Stimulated activated naive CD4-positive, alpha-beta T cell treated with Interleukin-2 at 50 U/mL for 16 hours (primary cell): Measurements from ENCODE around the gene CCDC39.

ENCODE experiments used
- DNase-seq: peaks from one replicate; lab custom pipeline; 2025; lab: John Stamatoyannopoulos, UW

Gene CCDC39

DNA sequence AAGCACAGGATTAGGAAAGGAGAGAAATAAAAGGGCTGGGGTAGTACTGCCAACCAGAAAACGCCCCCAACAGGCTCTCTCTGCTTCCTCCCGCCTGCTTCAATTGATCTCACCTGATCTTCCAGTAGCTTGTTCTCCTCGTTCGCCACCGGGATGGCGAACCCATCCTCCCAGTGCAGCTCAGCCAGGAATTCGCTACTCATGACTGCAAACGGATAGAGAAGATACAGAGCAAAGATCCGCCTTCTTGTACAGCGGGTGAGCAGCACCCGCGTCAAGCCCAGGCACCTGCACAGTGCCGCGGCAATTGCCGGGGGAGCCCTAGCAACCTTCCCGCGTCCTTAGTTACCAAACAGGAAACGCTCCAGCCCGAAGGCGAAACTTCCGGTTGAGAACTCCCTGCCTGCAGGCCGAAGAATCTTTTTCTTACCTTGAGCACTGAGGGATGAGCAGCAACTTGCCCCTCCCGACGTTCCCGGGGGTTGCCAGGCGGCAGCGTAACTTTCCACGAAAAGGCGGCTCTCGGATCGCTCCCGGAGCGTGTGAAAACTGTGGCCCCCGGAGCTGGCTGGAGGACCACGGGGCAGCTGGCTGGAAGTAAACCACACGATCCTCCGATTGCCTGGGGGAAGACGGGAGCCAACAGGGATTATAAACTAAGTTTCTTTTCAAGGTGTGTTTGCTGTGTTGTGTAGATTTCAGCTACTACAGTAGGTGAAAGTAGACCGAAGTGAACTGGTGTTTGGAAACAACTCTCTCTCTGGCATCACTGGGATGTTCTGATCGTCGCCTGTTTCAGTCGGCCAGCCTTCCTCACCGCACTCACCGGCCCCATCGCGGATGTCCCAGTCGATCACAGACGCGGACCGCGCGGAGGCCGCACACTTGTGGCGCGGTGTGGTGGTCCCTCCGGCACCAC is at the start of gene CCDC39:
CCDC39 (minus strand) TSS at position 312 of the 919 bp plus-strand sequence; CDS start at position 203, 109 bp downstream.
- DNase-seq: peak; percentile 31

DNA sequence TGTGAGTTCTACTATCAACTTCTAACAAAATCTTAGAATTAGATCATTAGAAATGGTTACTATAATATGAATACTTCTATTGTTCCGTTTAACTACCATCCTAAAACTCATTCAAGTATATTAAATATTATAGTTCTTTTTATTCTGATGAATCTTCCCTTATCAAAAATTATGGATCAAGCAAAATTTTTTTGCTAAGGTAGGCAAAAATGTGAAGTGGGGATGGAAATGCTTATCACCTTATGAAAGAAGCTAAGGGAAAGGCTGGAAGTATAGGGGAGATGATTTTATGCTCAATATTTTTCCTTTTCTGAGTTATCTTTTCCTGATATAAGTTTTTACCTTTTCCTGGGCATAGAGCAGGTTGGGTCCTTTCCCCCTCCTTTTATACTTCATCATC is 40.7 kb upstream of the CCDC39 start:
- DNase-seq: no peak

DNA sequence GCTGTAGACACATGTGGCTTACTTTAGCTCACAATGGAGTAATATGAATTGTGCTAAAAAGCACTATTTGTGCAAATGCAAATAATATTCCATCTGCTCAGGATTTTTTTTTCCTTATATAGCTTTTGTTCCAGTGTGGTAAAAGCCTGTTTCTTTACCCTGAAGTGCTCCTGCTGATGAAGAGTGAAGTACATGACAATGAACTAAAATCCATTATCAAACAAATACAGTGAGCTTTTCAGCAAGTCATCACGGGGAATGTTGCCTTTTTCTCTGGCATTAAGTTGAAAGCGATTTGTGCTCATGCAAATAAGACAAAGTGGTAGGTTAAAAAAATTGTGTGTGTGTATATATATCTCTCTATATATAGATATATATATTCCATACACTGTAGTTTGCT is 28.6 kb upstream of the CCDC39 start:
- DNase-seq: no peak

DNA sequence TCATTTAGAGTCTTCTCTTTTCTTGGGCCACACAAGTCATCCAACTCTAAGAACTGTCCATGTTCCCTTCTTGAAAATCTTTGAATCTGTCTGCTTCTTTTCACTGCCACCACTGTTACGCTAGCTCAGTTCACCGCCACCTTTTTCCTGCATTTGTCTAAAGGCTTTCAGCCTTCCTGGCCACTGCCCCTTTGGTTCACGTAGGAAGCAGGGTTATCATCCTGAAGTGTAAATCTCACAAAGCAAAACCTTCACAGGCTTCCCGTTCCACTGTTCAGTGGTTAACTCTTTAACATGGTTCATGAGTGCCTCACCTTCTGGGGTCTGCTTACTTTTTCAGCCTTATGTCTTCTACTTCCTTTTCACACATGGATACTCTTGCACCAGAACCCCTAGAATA is 26.3 kb upstream of the CCDC39 start:
- no peak for DNase-seq

DNA sequence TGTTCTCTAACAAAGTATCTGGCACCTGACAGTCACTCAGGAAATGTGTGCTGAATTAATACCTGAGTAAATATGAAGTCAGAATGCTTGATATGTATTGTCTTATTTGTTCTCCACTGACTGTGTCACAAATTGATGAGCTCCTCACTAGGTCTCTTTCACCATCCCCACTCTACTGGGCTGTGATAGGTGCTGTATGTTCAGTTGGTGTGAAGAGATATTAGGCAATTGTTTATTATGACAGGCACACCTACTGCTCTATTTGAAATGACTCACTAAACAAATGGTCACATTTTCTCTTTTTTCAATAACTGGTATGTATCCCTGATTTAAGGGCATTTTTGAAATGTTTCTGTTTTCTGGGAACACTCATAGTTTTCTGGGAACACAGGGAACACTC is 25.2 kb upstream of the CCDC39 start:
- DNase-seq: no peak

DNA sequence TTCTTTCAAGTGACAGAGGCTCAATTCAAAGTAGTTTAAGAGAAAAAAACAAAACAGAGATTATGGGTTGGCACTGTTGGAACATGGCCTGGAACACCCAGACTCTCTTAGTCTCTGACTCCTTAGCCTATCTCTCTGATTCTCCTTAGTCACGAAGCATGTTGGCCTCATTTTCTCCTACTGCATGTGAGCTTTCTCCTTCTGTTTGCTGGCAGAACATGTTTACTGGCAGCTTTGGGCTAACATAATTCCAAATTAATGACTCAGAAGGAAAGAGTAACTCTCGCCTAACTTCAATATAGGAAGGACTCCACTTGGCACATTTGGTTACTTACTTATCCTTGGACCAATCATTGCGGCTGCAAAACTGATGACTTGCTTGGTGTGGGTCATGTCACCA is 21.7 kb upstream of the CCDC39 start:
- no peak for DNase-seq

DNA sequence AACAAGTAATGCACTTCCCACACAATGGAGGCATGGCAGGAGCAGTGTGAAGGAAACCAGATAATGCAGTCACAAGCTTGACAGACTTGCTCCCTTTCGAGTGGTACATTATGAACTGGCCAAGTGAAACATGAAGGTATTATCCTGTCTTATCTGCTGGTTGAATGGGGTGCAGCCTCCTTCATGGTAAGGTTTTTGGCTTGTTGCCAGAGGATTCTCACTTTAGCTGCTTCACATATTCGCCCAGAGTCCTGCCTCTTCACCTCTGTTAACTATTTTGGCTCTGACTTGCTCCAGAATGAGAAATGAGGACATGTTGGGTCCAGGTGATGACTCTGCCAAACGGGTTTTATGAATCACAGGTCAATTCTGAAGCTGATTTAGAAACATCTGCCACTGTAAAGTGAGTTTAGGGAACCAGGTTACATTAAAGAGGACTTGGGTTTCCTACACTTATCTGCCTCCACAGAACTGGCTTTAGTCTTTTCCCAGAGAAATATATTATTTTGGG is 19.5 kb upstream of the CCDC39 start:
- DNase-seq: no peak

DNA sequence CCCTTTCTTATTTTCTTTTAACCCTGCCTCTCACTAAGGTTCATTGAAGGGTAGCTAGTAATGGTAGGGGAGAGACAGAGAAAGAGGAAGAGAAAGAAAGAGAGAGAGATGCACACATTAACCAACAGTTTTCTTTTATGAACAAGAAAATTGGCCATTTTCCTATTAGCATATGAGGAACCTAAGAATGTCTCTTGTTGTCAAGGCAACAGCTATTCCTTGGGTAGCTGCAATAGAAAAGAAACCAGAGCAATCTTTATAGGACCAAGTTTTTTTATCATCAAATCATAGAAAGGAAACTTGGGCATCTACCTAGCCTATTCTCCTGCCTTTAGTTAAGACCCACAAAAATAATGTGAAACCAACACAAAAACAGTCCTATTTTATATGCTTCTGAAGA is 15.0 kb upstream of the CCDC39 start:
- no peak for DNase-seq

DNA sequence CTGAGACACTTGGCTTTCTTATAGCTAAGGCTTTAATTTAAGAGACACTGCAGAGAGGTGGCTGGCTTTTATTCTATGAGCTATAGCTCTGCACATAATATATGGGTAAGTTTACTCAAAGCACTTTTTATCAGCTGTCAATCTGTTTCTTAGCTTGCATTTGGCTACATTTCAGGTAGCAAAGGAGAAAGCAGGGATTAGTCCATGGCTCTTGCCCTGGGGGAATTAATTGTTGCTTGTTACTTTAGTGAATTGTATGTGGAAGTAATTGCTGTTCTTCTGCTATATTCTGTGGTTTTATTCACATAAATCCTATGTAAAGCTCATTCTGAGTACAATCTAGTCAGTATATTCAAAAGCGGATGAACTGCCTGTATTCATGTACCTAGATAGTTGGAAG is 14.4 kb upstream of the CCDC39 start:
- no peak for DNase-seq

DNA sequence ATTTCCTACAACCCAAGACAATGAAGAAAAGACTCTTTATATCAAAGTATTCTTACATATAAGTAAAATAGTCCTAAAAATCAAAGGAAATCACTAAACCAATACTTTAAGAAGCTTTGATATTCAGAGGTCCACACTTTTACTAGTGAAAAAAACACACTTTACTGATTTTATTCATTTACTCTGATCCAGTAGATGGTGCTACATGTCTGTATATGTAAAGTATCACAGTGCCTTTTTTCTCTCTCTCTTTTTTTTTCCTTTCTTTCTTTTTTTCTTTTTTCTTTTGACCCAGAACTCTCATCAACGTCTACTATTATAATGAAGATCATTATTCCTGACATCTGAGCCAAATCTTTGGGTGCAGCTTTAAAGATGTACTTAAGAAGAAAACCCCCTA is 10.8 kb upstream of the CCDC39 start:
- DNase-seq: no peak

DNA sequence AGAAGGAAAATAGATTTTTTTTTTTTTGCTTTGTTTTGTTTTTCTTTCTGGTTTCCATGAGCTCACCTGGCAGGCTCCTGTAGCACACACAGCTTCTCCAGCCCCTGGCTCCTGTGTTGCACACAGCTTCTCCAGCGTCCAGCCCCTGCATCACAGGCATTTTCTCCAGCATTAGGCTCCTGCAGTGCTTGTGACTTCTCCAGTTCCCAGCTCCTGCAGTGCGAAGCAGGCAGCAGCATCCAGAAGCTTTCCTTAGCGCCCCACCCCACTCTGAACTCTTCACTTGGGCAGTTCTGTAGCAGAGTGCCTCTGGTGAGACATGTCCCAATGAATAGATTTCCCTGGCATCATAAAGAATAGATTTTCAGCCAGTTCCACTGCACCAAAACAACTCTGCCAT is 5.5 kb upstream of the CCDC39 start:
- DNase-seq: no peak

DNA sequence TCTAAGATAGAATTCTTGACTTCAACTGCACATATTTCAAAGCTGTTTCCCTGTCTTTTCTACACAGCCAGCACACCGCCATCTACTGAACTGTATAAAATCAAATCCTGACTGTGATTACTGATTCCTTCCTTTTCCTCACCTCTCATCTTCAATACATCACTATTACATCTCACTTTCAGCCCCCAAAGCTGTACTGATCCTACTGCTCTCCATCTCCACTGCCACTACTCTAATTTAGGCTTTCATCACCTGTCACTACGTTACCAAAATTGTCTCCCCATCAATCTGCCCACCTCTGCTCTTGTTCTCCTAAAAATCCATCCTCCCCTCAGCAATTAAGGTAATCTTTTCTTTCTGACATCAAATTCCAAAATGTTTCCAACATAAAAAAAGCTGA is 4.5 kb upstream of the CCDC39 start:
- DNase-seq: no peak

DNA sequence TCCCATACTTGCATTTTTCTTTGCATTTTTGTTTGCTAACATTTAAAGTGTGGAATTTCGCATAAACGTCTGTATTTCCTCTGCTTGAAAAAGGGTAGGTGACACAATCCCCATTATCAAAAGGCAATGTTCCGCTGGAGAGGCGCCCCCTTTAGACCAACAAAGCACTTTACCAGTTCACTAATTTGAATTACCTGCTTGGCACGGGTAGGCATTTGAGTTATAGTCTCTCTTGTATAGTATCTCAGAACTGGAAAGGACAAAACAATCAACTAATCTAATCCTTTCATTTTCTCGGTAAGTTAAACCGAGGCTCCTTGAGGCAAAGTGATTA is 775 bp upstream of the CCDC39 start:
- DNase-seq: no peak

DNA sequence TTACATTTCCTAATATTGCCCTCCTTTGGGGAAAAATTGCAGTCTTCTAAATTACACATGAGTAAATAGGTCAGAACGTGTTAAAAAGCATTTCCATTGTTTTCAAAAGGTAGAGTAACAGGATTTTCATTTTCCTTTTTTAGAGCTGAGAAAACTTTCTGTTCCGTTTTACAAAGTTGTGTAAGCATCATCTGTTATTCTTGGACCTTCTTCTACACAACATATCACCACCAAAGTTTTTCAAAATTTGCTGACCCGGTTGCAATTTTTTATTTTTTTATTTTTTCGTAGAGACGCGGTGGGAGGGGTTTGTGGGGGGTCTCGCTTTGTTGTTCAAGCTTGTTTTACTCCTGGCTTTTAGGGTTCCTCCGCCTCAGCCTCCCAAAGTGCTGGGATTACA is 1.1 kb downstream of the CCDC39 start:
- no peak for DNase-seq

DNA sequence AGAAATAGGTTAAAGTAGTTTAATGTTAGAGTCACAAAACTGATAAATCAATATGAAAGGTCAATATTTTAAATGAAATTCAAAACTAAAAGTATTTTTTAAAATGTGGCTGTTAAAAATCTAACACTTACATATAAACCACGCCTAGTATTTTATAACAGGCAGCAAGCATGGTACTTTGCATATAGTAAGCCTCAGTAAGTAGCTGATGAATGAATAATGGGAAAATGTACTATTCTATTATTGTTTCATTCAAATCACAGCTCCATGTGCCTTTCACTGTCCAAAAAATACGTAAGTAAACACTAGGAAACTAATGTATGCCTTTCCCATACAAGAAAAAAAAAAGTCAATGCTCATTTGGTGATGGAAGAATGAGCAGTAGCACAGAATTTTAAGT is 17.8 kb downstream of the CCDC39 start:
- DNase-seq: no peak

DNA sequence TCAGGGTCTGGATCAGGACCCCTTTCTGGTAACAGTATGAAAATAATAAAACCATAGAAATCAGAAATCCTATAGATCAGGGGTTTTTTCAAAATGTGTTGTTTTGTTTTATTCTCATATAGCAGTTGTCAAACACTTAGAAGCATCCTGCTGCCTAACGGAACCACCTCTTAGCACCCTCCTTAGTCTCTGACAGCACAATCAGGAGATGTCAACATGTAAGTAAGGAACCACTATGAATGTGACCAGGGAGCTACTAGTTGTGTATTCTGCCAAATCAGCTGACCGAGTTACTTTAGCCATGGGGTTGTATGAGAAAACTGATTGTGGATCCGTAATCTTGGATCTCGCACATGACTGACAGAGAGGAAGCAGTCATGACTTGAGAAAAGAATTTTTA is 22.2 kb downstream of the CCDC39 start:
- DNase-seq: no peak

DNA sequence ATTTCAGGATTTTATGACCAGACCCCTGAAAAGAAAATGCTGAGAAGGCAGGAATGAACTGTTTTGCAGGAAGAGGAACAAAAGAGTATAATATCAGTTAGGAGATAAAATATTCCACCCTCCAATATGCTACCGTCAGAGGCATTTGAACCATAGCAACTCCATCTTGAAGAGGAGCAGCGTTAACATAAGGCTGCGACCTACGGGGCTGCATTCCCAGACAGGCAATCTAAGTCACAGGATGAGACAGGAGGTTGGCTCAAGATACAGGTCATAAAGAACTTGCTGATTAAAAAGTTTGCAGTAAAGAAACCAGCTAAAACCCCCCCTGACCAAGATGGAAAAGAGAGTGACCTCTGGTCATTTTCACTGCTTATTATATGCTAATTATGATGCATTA is 22.9 kb downstream of the CCDC39 start:
- no peak for DNase-seq

DNA sequence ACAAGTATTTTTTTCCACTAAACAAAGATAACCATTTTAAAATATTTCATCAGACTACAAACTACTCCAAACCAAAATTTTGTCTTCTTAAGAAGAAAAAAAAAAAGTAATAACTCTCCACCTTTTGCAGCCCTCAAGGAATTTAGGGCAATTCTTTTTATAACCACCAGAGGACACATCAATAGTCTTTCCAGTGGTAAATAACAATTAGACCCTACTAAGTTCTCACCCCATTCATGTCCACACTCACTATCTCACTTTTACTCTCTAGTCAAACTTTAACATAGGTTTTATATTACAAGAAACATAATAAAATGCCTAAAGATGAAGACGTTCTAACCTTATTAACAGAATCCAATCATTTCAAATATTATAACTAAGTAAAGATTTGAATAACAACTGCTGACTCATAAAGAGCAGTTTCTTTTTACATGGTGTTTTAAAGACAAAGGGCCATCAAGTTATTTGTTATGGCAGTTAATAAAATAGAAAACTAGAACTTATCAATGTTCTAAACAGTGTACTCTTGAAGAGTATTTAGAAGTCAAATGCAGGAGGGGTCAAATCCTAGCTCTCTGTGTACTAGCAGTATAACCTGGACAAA is 33.0 kb downstream of the CCDC39 start:
- no peak for DNase-seq

DNA sequence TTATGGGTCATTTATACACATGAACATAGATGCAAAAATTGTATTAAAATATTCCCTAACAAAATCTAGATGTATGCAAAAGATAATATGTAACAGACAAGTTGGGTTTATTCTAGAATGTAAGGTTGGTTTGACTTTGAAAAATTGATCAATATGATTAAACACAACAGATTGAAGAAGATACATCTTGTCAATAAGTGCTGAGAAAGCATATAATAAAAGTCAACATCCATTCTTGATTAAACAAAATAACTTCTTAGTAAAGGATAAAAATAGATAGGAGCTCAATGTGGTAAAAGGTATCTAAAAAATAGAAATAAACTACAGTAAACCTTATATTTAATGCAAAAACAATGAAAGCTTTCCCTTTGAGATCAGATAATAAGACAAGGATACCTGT is 38.3 kb downstream of the CCDC39 start:
- DNase-seq: no peak

DNA sequence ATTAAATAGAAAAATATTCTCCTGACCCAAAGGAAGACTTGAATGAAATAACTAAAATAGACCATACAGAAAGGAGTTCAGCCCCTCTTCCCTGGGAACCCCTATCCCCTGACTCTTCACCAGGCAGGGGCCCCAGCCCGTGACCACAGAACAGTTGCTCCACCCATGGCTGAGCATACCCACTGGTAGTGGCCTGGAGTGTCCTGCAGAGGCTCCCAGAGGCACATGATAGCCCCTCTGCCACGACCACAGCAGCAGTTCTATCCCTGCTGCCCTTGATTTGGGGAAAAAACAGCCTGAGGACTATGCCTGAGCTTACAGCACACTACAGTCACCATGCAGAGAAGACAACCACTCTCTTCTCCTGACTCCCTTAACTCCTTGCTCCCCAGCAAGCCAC is 45.6 kb downstream of the CCDC39 start:
- DNase-seq: no peak

DNA sequence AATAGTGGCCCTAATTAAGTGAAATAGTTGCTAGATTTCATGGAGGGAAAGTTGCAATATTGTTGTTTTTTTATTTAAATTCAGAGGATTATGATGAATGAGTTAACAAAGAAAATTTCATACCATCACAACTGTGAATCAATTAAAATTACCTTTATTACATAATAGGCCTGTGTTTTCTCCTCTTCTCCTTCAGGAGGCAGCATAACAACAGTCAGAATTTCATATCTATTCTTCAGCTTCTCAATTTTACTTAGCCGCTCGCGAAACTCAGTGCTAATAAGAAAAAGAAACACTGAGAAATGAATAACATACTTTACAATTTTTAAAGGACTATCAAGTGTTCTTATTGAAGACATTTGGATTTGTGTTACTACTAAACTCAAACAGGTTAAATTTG is 48.0 kb downstream of the CCDC39 start:
- DNase-seq: no peak

DNA sequence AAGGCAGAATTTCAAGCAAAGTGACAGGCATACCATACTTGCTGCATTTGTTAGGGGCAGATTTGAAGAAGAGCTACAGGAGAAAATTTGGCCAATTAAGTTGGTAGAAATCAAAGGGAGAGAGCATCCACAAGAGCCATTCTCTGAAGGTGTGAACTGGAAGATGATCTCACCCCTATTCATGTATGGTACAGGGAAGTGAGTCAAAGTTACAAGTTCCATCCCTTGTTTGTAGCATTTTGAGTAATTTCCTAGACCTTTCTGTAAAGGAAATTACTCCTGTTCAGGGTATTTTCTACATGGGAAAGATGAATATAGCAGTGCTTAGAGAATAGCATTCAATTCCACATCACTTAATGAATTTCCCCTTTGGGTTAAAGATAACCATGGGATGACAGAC is 48.9 kb downstream of the CCDC39 start:
- no peak for DNase-seq

DNA sequence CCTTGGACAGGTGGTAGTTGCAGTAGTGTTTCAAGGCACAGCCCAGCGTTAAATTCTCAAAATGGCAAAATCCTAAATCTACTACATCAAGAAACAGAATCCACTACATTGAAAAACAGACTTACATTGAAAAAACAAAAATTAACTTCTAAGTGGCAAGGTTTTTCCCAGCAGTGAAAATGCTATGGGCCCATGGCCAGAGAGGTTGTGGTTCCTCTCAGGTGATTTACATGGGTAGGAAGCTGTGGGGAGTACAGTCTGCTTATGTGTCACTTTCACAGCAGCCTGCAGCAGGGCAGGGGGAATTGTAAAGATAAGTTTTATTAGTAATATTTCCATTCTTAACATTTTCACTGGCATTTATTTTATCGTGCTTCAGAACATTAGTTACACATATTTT is 52.4 kb downstream of the CCDC39 start:
- DNase-seq: no peak

DNA sequence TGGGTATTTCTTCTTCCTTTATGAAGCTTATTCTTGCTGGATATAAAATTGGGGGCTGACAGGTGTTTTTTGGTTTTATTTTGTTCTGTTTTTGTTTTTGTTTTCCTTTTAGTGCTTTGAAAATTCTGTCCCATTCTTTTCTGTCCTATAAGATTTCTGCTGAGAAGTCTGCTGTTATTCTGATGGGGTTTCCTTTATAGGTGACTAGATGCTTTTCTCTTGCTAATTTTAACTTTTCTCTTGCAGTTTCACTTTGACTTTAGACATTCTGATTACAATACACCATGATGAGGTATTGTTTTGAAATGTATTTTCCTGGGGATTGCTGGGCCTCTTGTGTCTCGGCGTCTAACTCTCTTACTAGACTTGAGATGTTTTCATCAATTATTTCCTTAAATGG is 54.6 kb downstream of the CCDC39 start:
- DNase-seq: no peak
